HG02840 (cell line): Measurements from ENCODE around the gene GLI2.

Experiments used
- ATAC-seq: cut with Tn5 transposase; IDR thresholded peaks from one replicate; pipeline ENCODE4 v1.9.1; 2021; ENCODE audit warnings: mild to moderate bottlenecking, moderate library complexity, moderate number of reproducible peaks; ENCODE audit not compliant: unreplicated experiment, low FRiP score

Gene GLI2

GRCh38 chr2:120750488-120751210, 15.0 kb downstream of the GLI2 start:
- no peak for ATAC-seq

GRCh38 chr2:120751553-120751952, 15.9 kb downstream of the GLI2 start:
- no peak for ATAC-seq

GRCh38 chr2:120754067-120754960, 18.6 kb downstream of the GLI2 start:
- ATAC-seq, result no peak

- ATAC-seq, result no peak
These were observed 22.8 kb downstream of the GLI2 start for GRCh38 chr2:120758181-120759144.

- no peak for ATAC-seq
These were observed 24.1 kb downstream of the GLI2 start for GRCh38 chr2:120759543-120760331.

- no peak for ATAC-seq
These were observed 24.9 kb downstream of the GLI2 start for GRCh38 chr2:120760446-120761135.

GRCh38 chr2:120761164-120761861, 25.6 kb downstream of the GLI2 start:
- ATAC-seq, result no peak

GRCh38 chr2:120761911-120762310, 26.2 kb downstream of the GLI2 start:
- no peak for ATAC-seq

GRCh38 chr2:120762341-120763061, 26.8 kb downstream of the GLI2 start:
- no peak for ATAC-seq

GRCh38 chr2:120763508-120763907, 27.8 kb downstream of the GLI2 start:
- no peak for ATAC-seq

GRCh38 chr2:120763931-120764330, 28.3 kb downstream of the GLI2 start:
- no peak for ATAC-seq

GRCh38 chr2:120764492-120764891, 28.8 kb downstream of the GLI2 start:
- ATAC-seq, result no peak

- ATAC-seq, result no peak
These were observed 29.5 kb downstream of the GLI2 start for GRCh38 chr2:120764991-120765677.

- ATAC-seq, result no peak
These were observed 30.2 kb downstream of the GLI2 start for GRCh38 chr2:120765678-120766469.

GRCh38 chr2:120766470-120767351, 31.0 kb downstream of the GLI2 start:
- no peak for ATAC-seq
